ENCODE measurements around the gene FERMT1. TPM values are rescaled to one million over a fixed set of nuclear protein-coding genes. Genes with fewer than 3 reads are reported as not detected.

Gene FERMT1
- total RNA-seq = 2.6 and 4.9 TPM in 2 replicates

GRCh38 chr20:6122873-6123648, at the start of gene FERMT1:
Gene FERMT1 (minus strand): TSS chr20:6123030. CDS start chr20:6119554, 3,476 bp downstream.

GRCh38 chr20:6053776-6054688, 68.8 kb downstream of the FERMT1 start, which contains the start of gene LRRN4:
Gene LRRN4 (minus strand): TSS chr20:6054060. CDS start chr20:6052799, 1,261 bp downstream.

Other genes starting within 250 kb of the FERMT1 start
- 0.09 and 0.16 TPM in 2 replicates for gene CHGB, start 211.5 kb downstream of the FERMT1 start, total RNA-seq
- 4.5 and 4.6 TPM in 2 replicates for gene TRMT6, start 172.5 kb downstream of the FERMT1 start, total RNA-seq
- 2.1 and 3.5 TPM in 2 replicates for gene MCM8, start 172.4 kb downstream of the FERMT1 start, total RNA-seq
- 23.6 and 30.7 TPM in 2 replicates for gene CRLS1, start 116.9 kb downstream of the FERMT1 start, total RNA-seq
- not detected in 2 replicates for gene LRRN4, start 69.0 kb downstream of the FERMT1 start, total RNA-seq